ENCODE measurements around the gene ACAP2. TPM values are rescaled to one million over a fixed set of nuclear protein-coding genes. Genes with fewer than 3 reads are reported as not detected.

Gene ACAP2
- total and polyA plus RNA-seq, 4 donors, result 11.2 to 146 (median 38.7) TPM

DNA sequence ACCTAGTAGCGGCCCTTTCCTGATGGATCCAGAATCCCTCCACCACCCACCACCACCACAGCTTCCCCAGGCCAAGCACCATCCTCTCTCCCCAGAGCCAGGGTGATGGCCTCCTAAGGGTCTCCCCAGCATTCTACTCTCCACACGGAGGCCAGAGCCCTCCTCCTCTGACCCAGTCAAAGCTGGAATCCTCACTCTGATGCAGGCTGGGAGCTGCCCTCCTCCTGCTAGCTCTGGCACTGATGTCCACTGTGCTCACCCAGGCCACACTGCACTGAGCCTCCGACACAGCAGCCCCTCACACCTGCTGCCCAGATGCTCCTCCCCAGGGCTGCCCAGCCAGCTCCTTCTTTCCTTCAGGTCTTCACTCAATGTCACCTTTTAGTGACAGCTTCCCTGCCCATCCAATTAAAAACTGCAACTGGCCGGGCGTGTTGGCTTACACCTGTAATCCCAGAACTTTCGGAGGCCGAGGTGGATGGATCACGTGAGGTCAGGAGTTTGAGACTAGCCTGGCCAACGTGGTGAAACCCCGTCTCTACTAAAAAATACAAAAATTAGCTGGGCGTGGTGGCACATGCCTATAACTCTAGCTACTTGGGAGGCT is 192.9 kb downstream of the ACAP2 start:
- Histone ChIP-seq H3K36me3 (ENCODE audit: control insufficient read depth in 4 of 4, insufficient read depth in 4 of 4, low read length in 4 of 4) (peaks cover 0 to 1% (median 0%) of the 10 kb centered on the region in 4 donors), H3K4me1 (ENCODE audit: control insufficient read depth in 5 of 5, insufficient read depth in 5 of 5, low read length in 5 of 5) (peaks cover 0 to 26% (median 4%) of the 10 kb centered on the region in 5 donors), H3K9me3 (ENCODE audit: control insufficient read depth in 4 of 4, insufficient read depth in 3 of 4, low read length in 3 of 4) (no peaks in the 10 kb centered on the region), H3K9ac (ENCODE audit: insufficient read depth in 1 of 2, low read length in 2 of 2) (no peak overlapping the region), H3K27ac (ENCODE audit: low read depth in 1 of 2, low read length in 1 of 2) (no peak overlapping the region), H3K27me3 (ENCODE audit: control insufficient read depth in 3 of 3, insufficient read depth in 3 of 3, low read length in 2 of 3) (no peaks in the 10 kb centered on the region), H3K4me3 (no peak overlapping the region)
- 94% methylated on average over 11 of the region's 11 CpGs for WGBS, 2 donors
- TF ChIP-seq, protein P1, sequence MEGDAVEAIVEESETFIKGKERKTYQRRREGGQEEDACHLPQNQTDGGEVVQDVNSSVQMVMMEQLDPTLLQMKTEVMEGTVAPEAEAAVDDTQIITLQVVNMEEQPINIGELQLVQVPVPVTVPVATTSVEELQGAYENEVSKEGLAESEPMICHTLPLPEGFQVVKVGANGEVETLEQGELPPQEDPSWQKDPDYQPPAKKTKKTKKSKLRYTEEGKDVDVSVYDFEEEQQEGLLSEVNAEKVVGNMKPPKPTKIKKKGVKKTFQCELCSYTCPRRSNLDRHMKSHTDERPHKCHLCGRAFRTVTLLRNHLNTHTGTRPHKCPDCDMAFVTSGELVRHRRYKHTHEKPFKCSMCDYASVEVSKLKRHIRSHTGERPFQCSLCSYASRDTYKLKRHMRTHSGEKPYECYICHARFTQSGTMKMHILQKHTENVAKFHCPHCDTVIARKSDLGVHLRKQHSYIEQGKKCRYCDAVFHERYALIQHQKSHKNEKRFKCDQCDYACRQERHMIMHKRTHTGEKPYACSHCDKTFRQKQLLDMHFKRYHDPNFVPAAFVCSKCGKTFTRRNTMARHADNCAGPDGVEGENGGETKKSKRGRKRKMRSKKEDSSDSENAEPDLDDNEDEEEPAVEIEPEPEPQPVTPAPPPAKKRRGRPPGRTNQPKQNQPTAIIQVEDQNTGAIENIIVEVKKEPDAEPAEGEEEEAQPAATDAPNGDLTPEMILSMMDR (IDR thresholded peaks at IDR 0.05; ENCODE audit: control extremely low read depth, extremely low read depth), result no peak
- DNase-seq, result no peak
- ATAC-seq (ENCODE audit: insufficient read depth, low FRiP score), result no peak

DNA sequence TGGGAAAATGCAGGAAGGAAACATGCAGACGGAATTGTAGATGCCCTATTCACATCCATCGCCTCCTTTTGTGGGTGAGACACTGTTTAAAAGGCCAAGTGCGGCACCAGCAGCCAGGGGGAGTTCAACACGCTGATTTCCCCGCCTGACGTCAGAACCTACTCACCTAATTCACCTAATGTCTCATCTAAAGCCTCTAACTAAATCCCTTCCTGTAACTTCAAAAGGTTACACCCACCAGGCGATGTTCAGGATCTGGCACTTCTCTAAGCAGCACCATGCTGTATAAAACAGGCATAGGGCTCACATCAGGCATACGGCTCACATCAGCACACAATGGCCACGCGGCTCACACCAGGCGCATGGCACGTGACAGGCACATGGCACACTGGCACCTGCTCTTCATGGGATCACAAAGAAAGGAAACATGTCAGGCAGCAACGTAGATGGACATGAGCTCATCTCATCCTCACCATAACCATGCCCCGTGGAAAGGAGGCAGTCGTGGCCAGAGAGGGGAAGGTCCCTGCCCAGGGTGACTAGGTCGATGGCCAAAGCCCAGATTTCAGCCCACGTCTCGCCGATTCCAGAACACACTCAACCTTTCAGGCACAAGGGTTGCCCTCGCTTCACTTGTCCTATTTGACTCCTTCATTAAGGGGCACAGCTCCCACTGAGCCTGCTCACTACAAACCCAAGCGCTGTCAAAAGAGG is 193.6 kb downstream of the ACAP2 start:
- no peak for ATAC-seq (ENCODE audit: insufficient read depth, low FRiP score)
- H3K4me3 ChIP-seq, result no peak overlapping the region
- H3K9me3 ChIP-seq (ENCODE audit: control insufficient read depth in 4 of 4, insufficient read depth in 3 of 4, low read length in 3 of 4), result no peaks in the 10 kb centered on the region
- H3K36me3 ChIP-seq (ENCODE audit: control insufficient read depth in 4 of 4, insufficient read depth in 4 of 4, low read length in 4 of 4), result no peaks in the 10 kb centered on the region
- 96% methylated on average over 21 of the region's 21 CpGs for WGBS, 2 donors
- peaks cover 0 to 21% (median 1%) of the 10 kb centered on the region in 5 donors for H3K4me1 ChIP-seq (ENCODE audit: control insufficient read depth in 5 of 5, insufficient read depth in 5 of 5, low read length in 5 of 5)
- no peaks in the 10 kb centered on the region for H3K27me3 ChIP-seq (ENCODE audit: control insufficient read depth in 3 of 3, insufficient read depth in 3 of 3, low read length in 2 of 3)
- no peak overlapping the region for H3K27ac ChIP-seq (ENCODE audit: low read depth in 1 of 2, low read length in 1 of 2)
- H3K9ac ChIP-seq (ENCODE audit: insufficient read depth in 1 of 2, low read length in 2 of 2), result no peak overlapping the region
- TF ChIP-seq, protein P1 (IDR thresholded peaks at IDR 0.05; ENCODE audit: control extremely low read depth, extremely low read depth), result no peak
- DNase-seq, result no peak

DNA sequence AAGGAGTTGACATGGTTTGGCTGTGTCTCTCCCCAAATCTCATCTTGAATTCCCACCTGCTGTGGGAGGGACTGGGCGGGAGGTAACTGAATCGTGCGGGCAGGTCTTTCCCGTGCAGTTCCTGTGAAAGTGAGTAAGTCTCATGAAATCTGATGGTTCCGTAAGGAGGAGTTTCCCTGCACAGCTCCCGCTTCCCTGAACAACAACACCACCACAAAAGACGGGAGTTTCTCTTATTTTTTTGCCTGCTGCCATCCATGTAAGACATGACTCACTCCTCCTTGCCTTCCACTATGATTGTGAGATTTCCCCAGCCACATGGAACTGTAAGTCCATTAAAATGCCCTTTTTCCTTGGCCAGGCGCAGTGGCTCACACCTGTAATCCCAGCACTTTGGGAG is 194.5 kb downstream of the ACAP2 start:
- WGBS, 2 donors, result 97 to 98% methylated on average over 8 of the region's 8 CpGs
- Histone ChIP-seq H3K36me3 (ENCODE audit: control insufficient read depth in 4 of 4, insufficient read depth in 4 of 4, low read length in 4 of 4) (no peaks in the 10 kb centered on the region), H3K4me3 (no peak overlapping the region), H3K4me1 (ENCODE audit: control insufficient read depth in 5 of 5, insufficient read depth in 5 of 5, low read length in 5 of 5) (peaks cover 0 to 16% (median 0%) of the 10 kb centered on the region in 5 donors), H3K27ac (ENCODE audit: low read depth in 1 of 2, low read length in 1 of 2) (no peak overlapping the region), H3K9me3 (ENCODE audit: control insufficient read depth in 4 of 4, insufficient read depth in 3 of 4, low read length in 3 of 4) (no peaks in the 10 kb centered on the region), H3K9ac (ENCODE audit: insufficient read depth in 1 of 2, low read length in 2 of 2) (no peak overlapping the region), H3K27me3 (ENCODE audit: control insufficient read depth in 3 of 3, insufficient read depth in 3 of 3, low read length in 2 of 3) (no peaks in the 10 kb centered on the region)
- TF ChIP-seq, protein P1 (IDR thresholded peaks at IDR 0.05; ENCODE audit: control extremely low read depth, extremely low read depth), result no peak
- ATAC-seq (ENCODE audit: insufficient read depth, low FRiP score) (no peak), DNase-seq (no peak)
